Activated CD4-positive, alpha-beta T cell treated with anti-CD3 and anti-CD28 coated beads for 1 hour (primary cell): ENCODE measurements around the gene CYP2A13.
"Not testable (repeated sequence)": the region's sequence is repeated elsewhere in the genome, so short reads cannot be mapped to it uniquely, and the experiment has no call there.

ENCODE experiments used
- DNase-seq: peaks from one replicate; pipeline ENCODE4 v3.0.0-alpha.2; 2020

CYP2A13 gene

GRCh38 chr19:41122846-41123245 lies 34.6 kb downstream of the CYP2A13 start:
- DNase-seq, result not testable (repeated sequence)

GRCh38 chr19:41123716-41124294 lies 35.6 kb downstream of the CYP2A13 start:
- no peak for DNase-seq

GRCh38 chr19:41126765-41127203 lies 38.5 kb downstream of the CYP2A13 start:
- peak; percentile 19 for DNase-seq

- DNase-seq, result not testable (repeated sequence)
These were observed 39.1 kb downstream of the CYP2A13 start for GRCh38 chr19:41127362-41127761.

GRCh38 chr19:41127801-41128300 lies 39.6 kb downstream of the CYP2A13 start:
- peak; percentile 57 for DNase-seq

GRCh38 chr19:41128692-41129091 lies 40.4 kb downstream of the CYP2A13 start:
- no peak for DNase-seq

GRCh38 chr19:41131186-41131585 lies 42.9 kb downstream of the CYP2A13 start:
- DNase-seq, result no peak

GRCh38 chr19:41133260-41133659 lies 45.0 kb downstream of the CYP2A13 start:
- no peak for DNase-seq

GRCh38 chr19:41134616-41135015 lies 46.4 kb downstream of the CYP2A13 start:
- DNase-seq, result no peak

- peak; percentile 23 for DNase-seq
These were observed 47.4 kb downstream of the CYP2A13 start for GRCh38 chr19:41135390-41136384.

GRCh38 chr19:41136636-41137455 lies 48.6 kb downstream of the CYP2A13 start:
- DNase-seq, result no peak

- DNase-seq, result peak; percentile 76
These were observed 56.2 kb downstream of the CYP2A13 start for GRCh38 chr19:41144403-41144802.
